Stimulated activated CD4-positive, alpha-beta T cell treated with anti-CD3 and anti-CD28 coated beads, Interleukin-4, amount 100 ng/mL, for 4 hours (primary cell): ENCODE measurements around the gene ABI2.

Experiments
- DNase-seq, 2 experiments: peaks; one replicate each; pipeline ENCODE4 v3.0.0-alpha.2; 2020

The ABI2 gene

DNA sequence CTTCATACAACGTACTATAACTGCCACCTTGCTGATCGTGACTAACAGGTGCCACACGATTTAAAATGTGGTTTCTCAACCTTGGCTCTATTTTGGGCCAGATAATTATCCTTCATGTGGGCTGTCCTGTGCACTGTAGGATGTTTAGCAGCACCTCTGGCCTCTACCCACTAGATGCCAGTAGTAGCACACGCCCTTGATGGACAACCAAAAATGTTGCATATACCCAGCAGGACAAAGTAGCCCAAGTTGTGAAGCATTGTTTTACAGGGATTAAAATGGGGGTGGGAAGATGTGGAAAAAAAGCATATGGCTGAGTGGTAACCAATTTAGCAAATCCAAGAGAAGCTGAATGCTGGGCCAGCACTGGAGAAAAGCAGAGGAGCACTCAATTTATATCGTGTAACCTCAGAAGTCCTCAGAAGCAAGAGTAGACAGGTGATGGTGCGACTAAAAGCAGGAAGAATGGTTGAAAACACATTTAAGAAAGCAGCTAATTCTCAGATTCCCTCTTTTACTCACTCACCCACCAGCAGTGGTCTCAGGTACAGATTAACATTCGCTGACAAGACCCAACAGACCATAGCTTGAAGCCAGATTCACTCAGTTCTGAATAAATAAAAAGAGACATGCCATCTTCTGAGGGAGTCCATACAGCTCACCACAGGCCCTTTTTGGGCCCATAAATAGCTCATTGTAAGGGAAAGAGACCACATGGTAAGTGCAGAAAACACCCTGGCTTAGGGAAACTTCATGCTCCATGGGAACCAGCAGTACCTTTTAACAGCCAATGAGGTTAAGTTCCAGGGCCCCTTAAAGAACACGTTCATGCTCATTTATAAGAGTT, 156.3 kb downstream of the ABI2 start:
- peak; percentile 19 to 41 for DNase-seq

DNA sequence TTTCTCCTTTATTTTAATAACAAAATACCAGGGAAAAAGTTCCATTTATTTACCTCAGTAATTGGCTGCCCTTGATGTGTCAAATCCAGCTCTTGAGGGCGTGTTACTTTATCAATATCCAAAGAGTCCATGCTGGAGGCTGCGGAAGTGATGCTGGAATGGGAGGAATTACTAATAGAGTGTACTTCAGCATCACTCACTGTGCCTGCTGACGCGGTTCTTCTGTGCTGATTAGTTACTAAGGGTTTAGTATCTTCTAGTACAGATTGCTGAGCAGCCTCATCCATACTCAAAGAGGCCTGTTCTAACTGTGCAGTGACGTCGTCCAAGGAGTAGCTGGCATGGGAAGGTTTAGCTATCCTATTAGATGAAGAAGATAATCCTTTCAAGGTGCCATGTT, 161.3 kb downstream of the ABI2 start:
- no peak for DNase-seq

DNA sequence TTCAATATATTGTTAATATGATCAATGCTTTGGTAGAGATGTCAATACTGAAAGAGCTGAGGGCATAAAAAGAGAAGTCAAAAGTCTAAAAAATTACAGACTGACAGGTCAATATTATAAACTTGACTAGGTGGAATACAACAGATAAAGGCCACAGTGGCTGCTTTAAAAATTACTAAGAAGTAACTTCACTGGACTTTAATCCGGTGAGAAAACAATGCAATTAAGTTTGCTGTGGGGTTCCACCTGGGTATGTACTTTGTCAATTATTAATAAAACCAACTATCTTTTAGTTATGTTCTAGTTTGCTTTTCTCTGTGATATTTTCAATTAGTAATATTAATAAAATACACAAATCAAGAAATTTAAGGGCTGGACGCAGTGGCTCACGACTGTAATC, 162.2 kb downstream of the ABI2 start:
- no peak for DNase-seq

DNA sequence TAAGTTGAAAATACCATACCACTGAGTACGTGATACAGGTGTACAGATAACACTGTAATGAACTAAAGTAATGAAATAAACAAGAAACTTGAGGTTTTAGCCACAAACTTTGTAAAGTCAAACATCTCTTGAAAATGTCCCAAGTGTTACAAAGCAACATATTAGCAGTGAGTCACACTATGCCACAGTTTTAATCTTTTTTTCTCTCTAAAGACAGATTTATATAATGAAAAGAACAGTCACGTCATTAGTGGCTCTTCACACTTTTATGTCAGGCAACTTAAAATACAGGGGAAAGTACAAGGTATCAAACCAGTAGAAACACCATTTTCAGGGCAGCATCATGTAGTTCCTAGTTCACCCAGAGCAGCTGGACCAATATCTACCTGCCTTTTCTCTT, 164.8 kb downstream of the ABI2 start:
- no peak for DNase-seq
